Measurements from ENCODE around the gene RHAG.

The RHAG gene

DNA sequence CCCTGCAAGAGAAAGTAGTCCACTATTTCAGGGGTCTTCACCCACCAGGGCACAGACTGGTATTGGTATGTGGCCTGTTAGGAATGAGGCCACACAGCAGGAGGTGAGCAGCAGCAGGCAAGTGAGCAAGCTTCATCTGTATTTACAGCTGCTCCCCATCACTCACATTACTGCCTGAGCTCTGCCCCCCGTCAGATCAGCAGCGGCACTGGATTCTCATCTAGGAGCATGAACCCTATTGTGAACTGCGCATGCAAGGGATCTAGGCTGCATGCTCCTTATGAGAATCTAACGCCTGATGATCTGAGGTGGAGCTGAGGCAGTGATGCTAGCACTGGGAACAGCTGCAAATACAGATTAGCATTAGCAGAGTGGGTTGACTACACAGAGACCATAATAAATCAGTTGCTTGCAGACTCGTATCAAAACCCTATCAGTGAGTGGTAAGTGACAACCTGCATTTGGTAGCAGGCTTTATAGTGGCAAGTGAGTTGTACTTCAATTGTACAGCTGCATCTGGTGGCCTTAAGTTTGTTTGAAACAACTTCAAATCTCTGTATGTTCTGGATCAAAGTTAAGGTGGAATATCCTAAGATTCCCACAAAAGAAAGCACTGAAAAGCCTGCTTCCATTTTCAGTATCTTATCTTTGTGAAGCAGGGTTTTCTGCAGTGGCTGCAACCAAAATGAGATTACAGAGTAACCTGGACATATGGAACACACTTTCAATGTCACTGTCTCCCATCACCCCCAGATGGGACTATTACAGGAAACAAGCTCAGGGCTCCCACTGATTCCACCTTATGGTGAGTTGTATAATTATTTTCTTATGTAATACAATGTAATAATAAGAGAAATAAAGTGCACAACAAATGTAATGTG lies 73.4 kb downstream of the RHAG start:
- no peak for FAIRE-seq

DNA sequence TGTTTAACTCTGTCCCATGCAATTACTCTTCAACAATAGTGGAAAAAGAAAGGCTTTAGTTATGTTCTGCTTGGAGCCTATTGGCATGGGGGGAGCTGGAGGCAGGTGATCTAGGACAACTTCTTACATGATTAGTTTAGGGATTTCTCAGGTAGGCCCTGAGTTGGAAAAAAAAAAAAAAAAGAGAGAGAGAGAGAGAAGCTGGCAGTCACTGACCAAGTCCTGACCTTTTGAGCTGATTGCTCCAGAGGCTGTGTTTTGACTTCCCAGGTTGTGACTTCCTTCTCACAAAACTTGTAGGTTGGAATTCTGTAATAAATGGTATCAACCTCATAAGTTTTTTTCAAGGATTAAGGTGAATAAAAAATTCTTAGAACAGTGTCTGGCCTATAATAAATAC lies 78.4 kb downstream of the RHAG start:
- no peak for FAIRE-seq

DNA sequence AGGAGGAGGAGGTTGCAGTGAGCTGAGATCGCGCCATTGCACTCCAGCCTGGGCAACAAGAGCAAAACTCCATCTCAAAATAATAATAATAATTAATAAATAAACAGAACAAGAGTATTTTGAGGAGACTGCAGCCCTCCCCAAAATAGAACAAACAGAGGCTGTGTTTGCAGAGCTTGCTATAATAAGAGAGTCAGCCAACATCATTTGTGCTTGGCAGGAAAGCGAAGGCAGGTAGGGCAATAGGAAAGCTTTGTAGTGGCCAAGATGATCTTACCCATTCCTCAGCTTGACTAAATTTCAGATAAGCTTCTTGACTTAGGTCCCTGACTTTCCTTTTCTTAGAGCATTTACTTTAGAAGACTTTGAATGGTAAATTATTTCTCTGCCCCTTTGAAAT lies 79.5 kb downstream of the RHAG start:
- no peak for FAIRE-seq

DNA sequence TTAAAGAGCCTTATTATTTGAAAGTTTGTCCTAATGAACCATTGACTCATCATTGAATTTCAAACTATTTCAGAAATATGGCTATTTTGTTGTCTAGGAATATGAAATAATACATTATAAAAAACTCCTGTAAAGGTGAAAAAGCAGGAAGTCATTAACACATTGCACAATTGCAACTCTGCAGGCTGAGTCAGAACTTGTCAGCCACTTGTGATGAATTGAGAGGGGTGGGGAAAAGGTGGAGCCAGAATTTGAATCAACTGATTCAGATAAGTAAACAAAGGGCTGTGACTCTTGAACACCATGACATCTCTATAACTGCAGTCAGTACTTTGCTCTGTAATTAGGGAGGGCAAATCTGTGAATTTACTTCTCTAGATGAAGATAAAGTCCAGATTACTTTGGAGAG lies 80.2 kb downstream of the RHAG start:
- no peak for FAIRE-seq

DNA sequence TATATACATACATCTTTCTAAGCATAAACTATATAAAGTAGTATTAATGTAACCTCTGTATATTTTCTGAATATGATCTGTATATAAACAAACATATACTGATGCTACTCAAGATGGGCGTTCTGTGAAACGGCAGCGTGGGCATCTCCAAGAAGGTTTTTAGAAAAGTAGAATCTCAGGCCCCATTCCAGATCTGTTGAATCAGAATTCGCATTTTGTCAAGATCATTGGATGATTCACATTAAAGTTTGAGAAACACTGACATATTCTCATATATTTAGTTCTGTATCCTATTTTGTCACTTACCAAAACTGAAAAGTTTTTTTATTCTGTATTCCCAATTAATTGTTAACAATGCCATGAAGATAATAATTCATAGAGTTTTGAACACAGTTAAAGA lies 80.7 kb downstream of the RHAG start:
- FAIRE-seq: peak; percentile 85
